H1 (cell line): ENCODE results near the gene DRAXIN. TPM values are rescaled to one million over a fixed set of nuclear protein-coding genes. Genes with fewer than 3 reads are reported as not detected.
A peak's percentile ranks its signal among the peaks of the same experiment; 100 is the strongest.

Source experiments
- CTCF ChIA-PET: fragments of 300-600 bp; sonication (Branson Sonifier 250); formaldehyde crosslinking; loops from one replicate; lab custom pipeline; 2021; ENCODE audit not compliant: partially characterized antibody; lab: Charles Lee
- POLR2A ChIA-PET: fragments of 300-600 bp; sonication (Branson Sonifier 250); formaldehyde crosslinking; loops from one replicate; lab custom pipeline; 2021; ENCODE audit warnings: inconsistent platforms; ENCODE audit not compliant: partially characterized antibody; lab: Charles Lee
- DNase-seq, 2 experiments: peaks; one replicate each; pipeline versions ENCODE4 v3.0.0 to v3.0.0-alpha.2; 2010 to 2022; ENCODE audit warnings: low spot score in 2 of 2, low read depth in 1 of 2, mixed read lengths in 1 of 2
- FAIRE-seq: peaks from 2 replicates; lab custom pipeline; 2011; peaks lifted over from hg19 to GRCh38; lab: Jason Lieb, UNC
- H2AFZ ChIP-seq: 2 replicates; pipeline ENCODE4 v1.8.1; 2012; ENCODE audit warnings: low read length, inconsistent platforms
- H2AK5ac ChIP-seq: 2 replicates; pipeline ENCODE4 v1.6.1; 2013; ENCODE audit warnings: low read depth, low read length
- H2BK120ac ChIP-seq: replicated peaks from 2 replicates; pipeline ENCODE3; 2013; ENCODE audit warnings: low read depth, low read length, inconsistent platforms
- H2BK12ac ChIP-seq: 2 replicates; pipeline ENCODE4 v1.6.1; 2013; ENCODE audit warnings: low read depth, low read length
- H2BK15ac ChIP-seq: 2 replicates; pipeline ENCODE4 v1.6.1; 2013; ENCODE audit warnings: low read length
- H2BK20ac ChIP-seq: 2 replicates; pipeline ENCODE4 v1.6.1; 2013; ENCODE audit warnings: low read length
- H2BK5ac ChIP-seq: 2 replicates; pipeline ENCODE4 v1.6.1; 2013; ENCODE audit warnings: low read depth, low read length
- H3K14ac ChIP-seq: 2 replicates; pipeline ENCODE4 v1.6.1; 2013; ENCODE audit warnings: inconsistent platforms; ENCODE audit not compliant: insufficient read length
- H3K18ac ChIP-seq: 2 replicates; pipeline ENCODE4 v1.6.1; 2013; ENCODE audit warnings: low read length; ENCODE audit errors: extremely low read depth
- H3K23ac ChIP-seq: 2 replicates; pipeline ENCODE4 v1.6.1; 2013; ENCODE audit warnings: inconsistent platforms; ENCODE audit not compliant: insufficient read length
- H3K23me2 ChIP-seq: 2 replicates; pipeline ENCODE4 v1.6.1; 2013; ENCODE audit warnings: low read depth, low read length
- H3K27ac ChIP-seq: 2 replicates; pipeline ENCODE4 v1.6.1; 2011; ENCODE audit warnings: low read depth, low read length, inconsistent platforms
- H3K27me3 ChIP-seq, 4 experiments: replicated peaks in 1 of 4; 1 replicate in 1 of 4; 2 replicates in 3 of 4; pipeline versions ENCODE4 v1.6.1 to v1.8.1; 2011 to 2013; ENCODE audit warnings: low read length in 3 of 4, mild to moderate bottlenecking in 3 of 4, inconsistent platforms in 2 of 4, mixed read lengths in 2 of 4, moderate library complexity in 1 of 4; ENCODE audit not compliant: control insufficient read depth in 3 of 4, insufficient read depth in 3 of 4; ENCODE audit errors: extremely low read depth in 1 of 4
- H3K36me3 ChIP-seq, 4 experiments: 2 replicates each; pipeline versions ENCODE4 v1.6.1 to v1.8.1; 2011 to 2013; ENCODE audit warnings: mild to moderate bottlenecking in 4 of 4, low read length in 3 of 4, moderate library complexity in 2 of 4, control low read depth in 1 of 4, inconsistent platforms in 1 of 4; ENCODE audit not compliant: insufficient read depth in 4 of 4, control insufficient read depth in 2 of 4
- H3K4ac ChIP-seq: replicated peaks from 2 replicates; pipeline ENCODE3; 2013; ENCODE audit warnings: low read length, low read depth, mixed read lengths, inconsistent platforms; ENCODE audit not compliant: insufficient read length
- H3K4me1 ChIP-seq, 4 experiments: replicated peaks in 1 of 4; 1 replicate in 1 of 4; 2 replicates in 3 of 4; pipeline versions ENCODE4 v1.6.1 to v1.8.1; 2011 to 2013; ENCODE audit warnings: low read length in 3 of 4, inconsistent platforms in 2 of 4, mixed read lengths in 1 of 4; ENCODE audit not compliant: insufficient read depth in 4 of 4, control insufficient read depth in 3 of 4
- H3K4me2 ChIP-seq, 2 experiments: 2 replicates each; pipeline versions ENCODE4 v1.6.1 to v1.8.1; 2011 to 2013; ENCODE audit warnings: low read depth in 2 of 2, low read length in 2 of 2, control low read depth in 1 of 2, inconsistent platforms in 1 of 2, mild to moderate bottlenecking in 1 of 2; ENCODE audit not compliant: insufficient read depth in 1 of 2
- H3K4me3 ChIP-seq, 4 experiments: fragments of 200-600, 300-600 bp in 1 of 4; sonication (generic), shearing (Covaris generic), sonication (Bioruptor Twin) in 1 of 4; 2 replicates each; pipeline versions ENCODE4 v1.5.1 to v1.8.1; 2011 to 2016; ENCODE audit warnings: low read length in 4 of 4, low read depth in 3 of 4, control low read depth in 2 of 4, inconsistent platforms in 2 of 4, mild to moderate bottlenecking in 2 of 4, mixed read lengths in 1 of 4, moderate library complexity in 1 of 4; ENCODE audit not compliant: insufficient read depth in 2 of 4; ENCODE audit errors: extremely low read depth in 1 of 4
- H3K56ac ChIP-seq: replicated peaks from 2 replicates; pipeline ENCODE3; 2013; ENCODE audit warnings: low read depth, mild to moderate bottlenecking, mixed read lengths, low read length, inconsistent platforms; ENCODE audit not compliant: insufficient read length
- H3K79me1 ChIP-seq: 2 replicates; pipeline ENCODE4 v1.6.1; 2013; ENCODE audit warnings: low read depth, low read length, control low read depth
- H3K79me2 ChIP-seq, 2 experiments: 2 replicates each; pipeline versions ENCODE4 v1.6.1 to v1.8.1; 2012 to 2013; ENCODE audit warnings: low read length in 2 of 2, mild to moderate bottlenecking in 2 of 2, inconsistent platforms in 1 of 2; ENCODE audit not compliant: insufficient read depth in 2 of 2, control insufficient read depth in 1 of 2
- H3K9ac ChIP-seq, 4 experiments: replicated peaks in 1 of 4; 1 replicate in 1 of 4; 2 replicates in 3 of 4; pipeline versions ENCODE4 v1.6.1 to v1.8.1; 2011 to 2013; ENCODE audit warnings: low read depth in 3 of 4, low read length in 3 of 4, control low read depth in 2 of 4, mild to moderate bottlenecking in 2 of 4, moderate library complexity in 2 of 4, inconsistent platforms in 1 of 4; ENCODE audit errors: extremely low read depth in 1 of 4
- H3K9me3 ChIP-seq, 2 experiments: 2 replicates each; pipeline versions ENCODE4 v1.6.1 to v1.8.1; 2012 to 2013; ENCODE audit warnings: mild to moderate bottlenecking in 2 of 2, moderate library complexity in 2 of 2, control low read depth in 1 of 2, inconsistent platforms in 1 of 2, low read depth in 1 of 2, low read length in 1 of 2, mixed read lengths in 1 of 2; ENCODE audit not compliant: insufficient read depth in 2 of 2
- H4K20me1 ChIP-seq, 2 experiments: replicated peaks in 1 of 2; 2 replicates each; pipeline versions ENCODE3 to v1.8.1; 2011 to 2013; ENCODE audit warnings: inconsistent platforms in 2 of 2, low read length in 2 of 2, mild to moderate bottlenecking in 1 of 2; ENCODE audit not compliant: insufficient read depth in 2 of 2, control insufficient read depth in 1 of 2
- H4K5ac ChIP-seq: 2 replicates; pipeline ENCODE4 v1.6.1; 2013; ENCODE audit warnings: low read length, low read depth, mixed read lengths, inconsistent platforms; ENCODE audit not compliant: insufficient read length
- H4K8ac ChIP-seq: 2 replicates; pipeline ENCODE4 v1.8.0; 2013; ENCODE audit warnings: mild to moderate bottlenecking, moderate library complexity, low read length, inconsistent platforms; ENCODE audit not compliant: insufficient read depth; ENCODE audit errors: extremely low read depth
- H4K91ac ChIP-seq: replicated peaks from 2 replicates; pipeline ENCODE3; 2013; ENCODE audit warnings: low read length, mixed read lengths, inconsistent platforms; ENCODE audit not compliant: insufficient read length
- ATF3 ChIP-seq: IDR thresholded peaks from 2 replicates; pipeline ENCODE4 v1.6.1; 2011; ENCODE audit warnings: low read depth, mild to moderate bottlenecking, low read length; ENCODE audit not compliant: insufficient read depth
- CEBPB ChIP-seq: IDR thresholded peaks from 2 replicates; pipeline ENCODE4 v1.6.1; 2012; ENCODE audit warnings: low read depth, low read length
- KDM4A ChIP-seq: IDR thresholded peaks from one replicate; pipeline ENCODE4 v1.7.1; 2012; ENCODE audit warnings: low read depth, mild to moderate bottlenecking, moderate library complexity, low read length, inconsistent platforms; ENCODE audit not compliant: severe bottlenecking
- KDM5A ChIP-seq: fragments of 200-600 bp; IDR thresholded peaks from 2 replicates; pipeline ENCODE4 v1.7.1; 2012; ENCODE audit warnings: mild to moderate bottlenecking, low read length, inconsistent platforms, mixed read lengths
- PHF8 ChIP-seq: fragments of 200-600 bp; sonication (generic); conservative IDR thresholded peaks from 2 replicates; pipeline ENCODE4 v1.7.1; 2012; ENCODE audit warnings: low read depth, mild to moderate bottlenecking, inconsistent platforms, low read length, moderate library complexity
- RAD21 ChIP-seq, 2 experiments: IDR thresholded peaks in 1 of 2; conservative IDR thresholded peaks in 1 of 2; 2 replicates each; pipeline ENCODE4 v1.6.1; 2011; ENCODE audit warnings: low read depth in 2 of 2, low read length in 2 of 2, improper control_type of control experiment in 1 of 2, inconsistent platforms in 1 of 2, mild to moderate bottlenecking in 1 of 2, moderate library complexity in 1 of 2
- SP2 ChIP-seq: IDR thresholded peaks from 2 replicates; pipeline ENCODE4 v1.6.1; 2012; ENCODE audit warnings: mild to moderate bottlenecking, low read length, inconsistent platforms
- TCF12 ChIP-seq: IDR thresholded peaks from 2 replicates; pipeline ENCODE4 v1.6.1; 2011; ENCODE audit warnings: low read depth, mild to moderate bottlenecking, low read length
- USF2 ChIP-seq: IDR thresholded peaks from 2 replicates; pipeline ENCODE4 v1.6.1; 2011; ENCODE audit warnings: low read length, improper control_type of control experiment
- WGBS, 2 experiments: shearing (Covaris generic) in 1 of 2; methylation state at CpG; one replicate each; pipeline versions ENCODE4 v1.1.6 to v1.1.7; 2013 to 2015; ENCODE audit warnings: low lambda C conversion rate in 2 of 2, mixed read lengths in 2 of 2, inconsistent platforms in 1 of 2, low coverage in 1 of 2, missing lambda C conversion rate in 1 of 2; ENCODE audit not compliant: insufficient replicate concordance in 2 of 2, insufficient coverage in 1 of 2, insufficient read length in 1 of 2; ENCODE audit errors: extremely low coverage in 1 of 2, missing lambda C conversion rate in 1 of 2; 5-methylcytosine and 5-hydroxymethylcytosine counted together
- polyA plus RNA-seq, 7 experiments: library from polyadenylated mRNA; depleted of rRNA in 3 of 7; stranded (reverse) in 5 of 7; unstranded in 2 of 7; fragments of >200 nt in 5 of 7; fragments of 200-250 nt in 2 of 7; gene quantifications; 1 replicate in 5 of 7; 2 replicates in 1 of 7; 4 replicates in 1 of 7; pipeline versions ENCODE4 v1.2.1 to v1.2.3, GENCODE V29; 2011 to 2013; ENCODE audit warnings: missing spikeins in 2 of 7, mixed read lengths in 2 of 7
- total RNA-seq: library from RNA; stranded (reverse); fragmentation: NEBNext Ultra II Directional; extraction: Animal tissue kit (Norgen Biotek cat#: 25700); gene quantifications from 2 replicates; pipeline ENCODE4 v1.2.1, GENCODE V29; 2021

The DRAXIN gene
- total and polyA plus RNA-seq, 2 of the 8 experiments (the other 6 are each of a cell fraction or from before 2014, with no cell fraction given) = 4.6 to 17.6 TPM

- Histone ChIP-seq H4K20me1 (peaks cover 0 to 2% of the 10 kb centered on the region in 2 experiments), H2BK15ac (no peak overlapping the region), H3K4me2 (no peak overlapping the region), H3K4me3 (no peak overlapping the region), H3K79me2 (peaks cover 0 to 9% of the 10 kb centered on the region in 2 experiments; a peak in 1 of 4 replicates), H2BK5ac (no peak overlapping the region), H3K27ac (no peak overlapping the region), H3K27me3 (no peaks in the 10 kb centered on the region), H2AK5ac (peak overlapping the region; percentile 28; the same call in 1 of the 2 replicates), H3K4ac (no peak overlapping the region), H3K36me3 (no peaks in the 10 kb centered on the region), H2BK12ac (no peak overlapping the region), H3K23me2 (peaks cover 10% of the 10 kb centered on the region), H3K18ac (no peak overlapping the region), H3K79me1 (peaks cover 2% of the 10 kb centered on the region; the same call in 1 of the 2 replicates), H4K8ac (no peak overlapping the region), H3K9me3 (no peaks in the 10 kb centered on the region), H4K91ac (no peak overlapping the region), H2BK20ac (no peak overlapping the region), H2BK120ac (no peak overlapping the region), H3K56ac (no peak overlapping the region), H3K14ac (no peak overlapping the region), H2AFZ (no peak overlapping the region), H4K5ac (no peak overlapping the region), H3K4me1 (peaks cover 4 to 26% (median 8%) of the 10 kb centered on the region in 4 experiments), H3K9ac (no peak overlapping the region), H3K23ac (no peak overlapping the region)
- DNase-seq (no peak), FAIRE-seq (no peak)
- POLR2A ChIA-PET = interaction anchor here (1.0 to 1.9 kb wide), 6 partner anchors 8 to 169 kb away, joined by 3 to 7 read pairs (median 4); no protein-coding TSS in a partner anchor
- CTCF ChIA-PET = interaction anchor here (0.7 to 2.9 kb wide), 9 partner anchors 10 to 98 kb away, joined by 3 to 17 read pairs (median 4); no protein-coding TSS in a partner anchor
- 82% methylated on average over 15 of the region's 15 CpGs; no CpG with 5 or more reads in 1 of the 2 experiments for WGBS, 2 experiments
- TF ChIP-seq ATF3 (no peak), KDM4A (no peak), PHF8 (no peak), USF2 (no peak), KDM5A (no peak), CEBPB (no peak), SP2 (no peak), RAD21 (IDR thresholded peaks at IDR 0.05 in 1 of 2, conservative IDR thresholded peaks at IDR 0.05 in 1 of 2; ENCODE audit: low read depth in 2 of 2, low read length in 2 of 2) (no peak), TCF12 (no peak)
Observed at GRCh38 chr1:11740258-11741192, 49.0 kb downstream of the DRAXIN start.
